ENCODE results near the gene SLIT1. TPM values are rescaled to one million over a fixed set of nuclear protein-coding genes. Genes with fewer than 3 reads are reported as not detected.

SLIT1 gene
- total and polyA plus RNA-seq, 3 donors from 2014 or later: 1.9 to 4.6 (median 2.5) TPM

DNA sequence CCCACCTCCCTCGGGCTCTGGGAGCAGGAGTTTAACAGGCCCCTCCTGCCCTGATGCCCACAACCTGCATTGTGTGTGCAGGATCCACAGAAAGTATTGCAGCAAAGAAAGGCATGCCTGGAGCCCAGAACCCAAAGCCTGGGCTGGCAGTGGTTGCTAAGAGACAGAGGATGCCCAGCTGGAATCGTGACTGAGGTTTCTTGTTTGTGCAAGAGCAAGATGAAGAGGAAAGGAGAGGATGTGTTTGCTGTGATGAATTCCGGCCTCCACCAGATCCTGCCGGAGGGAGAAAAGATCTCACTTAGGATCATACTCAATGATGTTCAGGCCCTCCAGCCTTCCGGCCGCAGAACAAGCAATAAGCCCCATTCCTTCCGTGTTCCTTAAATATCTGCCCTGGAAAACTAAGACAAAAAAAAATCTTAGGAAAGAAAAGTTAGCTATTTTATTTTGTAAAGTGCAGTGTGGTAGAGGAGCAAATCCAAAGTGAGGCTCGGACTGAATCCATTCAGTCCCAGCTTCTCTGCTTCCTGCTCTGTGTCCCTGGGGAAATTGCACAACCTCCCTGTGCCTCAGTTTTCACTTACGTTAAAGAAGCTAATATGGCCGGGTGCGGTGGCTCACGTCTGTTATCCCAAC lies 57.1 kb downstream of the SLIT1 start:
- no peak for DNase-seq

GRCh38 chr10:97128039-97128492 lies 57.7 kb downstream of the SLIT1 start:
- TF ChIP-seq POLR2A (IDR thresholded peaks at IDR 0.05): no peak
- TF ChIP-seq CTCF (IDR thresholded peaks at IDR 0.05): no peak
- no peak overlapping the region for H3K4me3 ChIP-seq
- no peaks in the 10 kb centered on the region for H3K27me3 ChIP-seq
- no peaks in the 10 kb centered on the region for H3K36me3 ChIP-seq (ENCODE audit: low read depth, missing control alignments)
- H3K9me3 ChIP-seq: no peaks in the 10 kb centered on the region
- intact Hi-C loops (cut with DNase I; ENCODE audit: low total_unique reads): no loop called here
- DNase-seq: no peak
- 77 to 82% methylated on average over 11 of the region's 11 CpGs for WGBS, 2 donors
- no peak overlapping the region for H3K27ac ChIP-seq
- no peaks in the 10 kb centered on the region for H3K4me1 ChIP-seq

More for the DNA sequence above, 57.1 kb downstream of the SLIT1 start:
- Histone ChIP-seq H3K4me1 (no peaks in the 10 kb centered on the region), H3K27me3 (no peaks in the 10 kb centered on the region), H3K36me3 (ENCODE audit: low read depth, missing control alignments) (no peaks in the 10 kb centered on the region), H3K27ac (no peak overlapping the region), H3K9me3 (no peaks in the 10 kb centered on the region), H3K4me3 (no peak overlapping the region)
- 73 to 74% methylated on average over 12 of the region's 12 CpGs for WGBS, 2 donors
- TF ChIP-seq CTCF (IDR thresholded peaks at IDR 0.05) (no peak), POLR2A (IDR thresholded peaks at IDR 0.05) (no peak)
- intact Hi-C loops (cut with DNase I; ENCODE audit: low total_unique reads): no loop called here

DNA sequence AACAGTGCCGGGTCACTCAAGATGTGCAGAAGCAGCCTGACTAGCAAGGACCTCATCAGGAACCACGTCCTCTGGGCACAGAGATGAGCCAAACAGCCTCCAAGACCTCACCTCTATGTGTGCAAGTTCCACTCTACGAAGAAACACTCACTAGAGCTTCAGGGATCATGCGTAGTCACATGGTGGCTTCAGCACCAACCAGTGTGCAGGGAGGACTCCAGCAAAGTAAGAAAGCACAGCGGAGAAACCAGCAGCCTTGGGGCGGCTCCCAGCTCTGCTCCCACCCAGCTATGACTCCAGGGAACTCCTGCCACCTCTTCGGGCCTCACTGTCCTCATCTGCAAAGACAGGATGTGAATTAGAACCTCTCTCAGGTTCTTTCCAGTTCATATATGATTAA lies 58.2 kb downstream of the SLIT1 start:
- no peak for DNase-seq
- intact Hi-C loops (cut with DNase I; ENCODE audit: low total_unique reads): no loop called here
- Histone ChIP-seq H3K36me3 (ENCODE audit: low read depth, missing control alignments) (no peaks in the 10 kb centered on the region), H3K9me3 (no peaks in the 10 kb centered on the region), H3K27ac (no peak overlapping the region), H3K27me3 (no peaks in the 10 kb centered on the region), H3K4me3 (no peak overlapping the region), H3K4me1 (no peaks in the 10 kb centered on the region)
- WGBS, 2 donors: 80 to 81% methylated on average over 4 to 7 of the region's 7 CpGs
- TF ChIP-seq CTCF (IDR thresholded peaks at IDR 0.05) (no peak), POLR2A (IDR thresholded peaks at IDR 0.05) (no peak)

DNA sequence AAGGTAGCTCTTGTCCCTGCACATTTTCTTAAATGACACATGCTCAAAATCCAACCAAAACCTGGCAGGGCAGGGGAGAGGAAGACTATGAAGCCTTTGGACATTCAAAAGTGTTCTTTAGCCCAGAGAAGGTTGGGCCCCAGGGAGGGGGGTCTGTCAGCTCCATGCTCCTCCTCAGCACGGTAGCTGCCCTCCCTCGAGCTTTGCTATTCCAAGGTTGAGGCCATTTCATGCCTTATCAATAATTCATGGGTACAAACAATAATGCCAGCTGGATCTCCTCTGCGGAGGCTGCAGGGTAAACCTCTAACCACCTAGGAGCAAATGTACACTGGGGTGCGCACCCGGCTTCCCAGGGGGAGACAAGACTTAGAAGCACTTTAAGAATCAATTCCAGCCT lies 61.5 kb downstream of the SLIT1 start:
- DNase-seq: no peak
- WGBS, 2 donors: 45 to 58% methylated on average over 2 to 5 of the region's 5 CpGs

More for the DNA sequence above, 61.5 kb downstream of the SLIT1 start:
- H3K4me3 ChIP-seq: no peak overlapping the region
- no peaks in the 10 kb centered on the region for H3K27me3 ChIP-seq
- H3K27ac ChIP-seq: no peak overlapping the region
- H3K9me3 ChIP-seq: no peaks in the 10 kb centered on the region
- no peaks in the 10 kb centered on the region for H3K4me1 ChIP-seq
- intact Hi-C loops (cut with DNase I; ENCODE audit: low total_unique reads): no loop called here
- TF ChIP-seq CTCF (IDR thresholded peaks at IDR 0.05) (no peak), POLR2A (IDR thresholded peaks at IDR 0.05) (no peak)
- H3K36me3 ChIP-seq (ENCODE audit: low read depth, missing control alignments): no peaks in the 10 kb centered on the region

All from testis (tissue), 3 donors.